GM21737 (cell line): ENCODE measurements around the gene CDH9.
"Not testable (repeated sequence)": the region's sequence is repeated elsewhere in the genome, so short reads cannot be mapped to it uniquely, and the experiment has no call there.

Experiments
- ATAC-seq: cut with Tn5 transposase; IDR thresholded peaks from one replicate; pipeline ENCODE4 v1.9.1; 2021; ENCODE audit warnings: mild to moderate bottlenecking, moderate library complexity; ENCODE audit not compliant: unreplicated experiment

Gene CDH9

GRCh38 chr5:26959290-26959689 lies 79.1 kb downstream of the CDH9 start:
- ATAC-seq, result no peak

GRCh38 chr5:26955161-26955560 lies 83.2 kb downstream of the CDH9 start:
- ATAC-seq, result no peak

GRCh38 chr5:26948921-26949320 lies 89.5 kb downstream of the CDH9 start:
- ATAC-seq, result no peak

GRCh38 chr5:26945901-26946300 lies 92.5 kb downstream of the CDH9 start:
- ATAC-seq, result no peak

- ATAC-seq, result no peak
Measured at GRCh38 chr5:26942481-26942880, 95.9 kb downstream of the CDH9 start.

GRCh38 chr5:26940994-26941393 lies 97.4 kb downstream of the CDH9 start:
- ATAC-seq, result no peak

GRCh38 chr5:26932238-26932637 lies 106.1 kb downstream of the CDH9 start:
- ATAC-seq, result no peak

- ATAC-seq, result no peak
Measured at GRCh38 chr5:26921439-26921838, 116.9 kb downstream of the CDH9 start.

GRCh38 chr5:26903469-26903868 lies 134.9 kb downstream of the CDH9 start:
- no peak for ATAC-seq

- ATAC-seq, result no peak
Measured at GRCh38 chr5:26894719-26895263, 143.6 kb downstream of the CDH9 start.

- ATAC-seq, result no peak
Measured at GRCh38 chr5:26893078-26893477, 145.3 kb downstream of the CDH9 start.

GRCh38 chr5:26889815-26890214 lies 148.6 kb downstream of the CDH9 start:
- no peak for ATAC-seq

- no peak for ATAC-seq
Measured at GRCh38 chr5:26884481-26884880, 153.9 kb downstream of the CDH9 start.

GRCh38 chr5:26883375-26883774 lies 155.0 kb downstream of the CDH9 start:
- no peak for ATAC-seq

GRCh38 chr5:26881901-26882300 lies 156.5 kb downstream of the CDH9 start:
- ATAC-seq, result no peak

GRCh38 chr5:26877154-26877553 lies 161.2 kb downstream of the CDH9 start:
- ATAC-seq, result no peak

- no peak for ATAC-seq
Measured at GRCh38 chr5:26872337-26872736, 166.0 kb downstream of the CDH9 start.

GRCh38 chr5:26869781-26870180 lies 168.6 kb downstream of the CDH9 start:
- no peak for ATAC-seq

GRCh38 chr5:26868504-26868903 lies 169.9 kb downstream of the CDH9 start:
- ATAC-seq, result no peak

GRCh38 chr5:26864061-26864460 lies 174.3 kb downstream of the CDH9 start:
- ATAC-seq, result no peak

GRCh38 chr5:26856238-26856637 lies 182.1 kb downstream of the CDH9 start:
- ATAC-seq, result no peak

- not testable (repeated sequence) for ATAC-seq
Measured at GRCh38 chr5:26852450-26852849, 185.9 kb downstream of the CDH9 start.

- no peak for ATAC-seq
Measured at GRCh38 chr5:26847041-26847736, 191.2 kb downstream of the CDH9 start.
